Ishikawa (cell line): ENCODE measurements around the gene SFT2D1.

ENCODE experiments used
- CEBPB ChIP-seq: IDR thresholded peaks from 2 replicates; pipeline ENCODE4 v1.6.1; 2012
- CREB1 ChIP-seq: IDR thresholded peaks from 2 replicates; pipeline ENCODE4 v1.6.1; 2012; ENCODE audit warnings: low read depth
- EGR1 ChIP-seq: IDR thresholded peaks from 2 replicates; pipeline ENCODE4 v1.6.1; 2012
- EP300 ChIP-seq: IDR thresholded peaks from 2 replicates; pipeline ENCODE4 v1.6.1; 2012; ENCODE audit warnings: borderline replicate concordance
- FOXM1 ChIP-seq: IDR thresholded peaks from 2 replicates; pipeline ENCODE4 v1.6.1; 2012; ENCODE audit warnings: low read depth, borderline replicate concordance
- MAX ChIP-seq: IDR thresholded peaks from 2 replicates; pipeline ENCODE4 v1.6.1; 2012
- NFIC ChIP-seq: IDR thresholded peaks from 2 replicates; pipeline ENCODE4 v1.6.1; 2012
- RAD21 ChIP-seq: IDR thresholded peaks from 2 replicates; pipeline ENCODE4 v1.6.1; 2012; ENCODE audit warnings: low read depth
- TAF1 ChIP-seq: IDR thresholded peaks from 2 replicates; pipeline ENCODE4 v1.6.1; 2012; ENCODE audit warnings: low read depth, mild to moderate bottlenecking
- TEAD4 ChIP-seq: IDR thresholded peaks from 2 replicates; pipeline ENCODE4 v1.6.1; 2012
- USF1 ChIP-seq: IDR thresholded peaks from 2 replicates; pipeline ENCODE4 v1.6.1; 2012
- YY1 ChIP-seq: IDR thresholded peaks from 2 replicates; pipeline ENCODE4 v1.6.1; 2012; ENCODE audit warnings: low read depth
- ZBTB7A ChIP-seq: IDR thresholded peaks from 2 replicates; pipeline ENCODE4 v1.6.1; 2012; ENCODE audit warnings: low read depth
- TF ChIP-seq, protein P1 (sequence below): IDR thresholded peaks from 2 replicates; pipeline ENCODE4 v1.6.1; 2012; ENCODE audit warnings: low read depth, mild to moderate bottlenecking

DNA sequence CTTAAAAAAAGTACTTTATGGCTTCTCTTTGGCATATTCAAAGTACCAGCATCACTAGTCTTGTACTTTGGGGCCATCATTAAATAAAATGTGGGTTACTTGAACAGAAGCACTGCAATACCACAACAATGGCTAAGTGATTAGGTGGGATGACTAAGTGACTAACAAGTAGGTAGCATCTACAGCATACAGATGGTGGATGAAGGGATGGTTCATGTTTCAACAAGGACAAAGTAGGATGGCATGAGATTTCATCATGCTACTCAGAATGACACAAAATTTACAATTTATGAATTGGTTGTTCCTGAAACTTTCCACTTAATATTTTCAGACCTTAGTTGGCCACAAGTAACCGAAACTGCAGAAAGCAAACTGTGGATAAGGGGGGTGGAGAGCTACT, 32.7 kb upstream of the SFT2D1 start:
- TF ChIP-seq, protein P1, sequence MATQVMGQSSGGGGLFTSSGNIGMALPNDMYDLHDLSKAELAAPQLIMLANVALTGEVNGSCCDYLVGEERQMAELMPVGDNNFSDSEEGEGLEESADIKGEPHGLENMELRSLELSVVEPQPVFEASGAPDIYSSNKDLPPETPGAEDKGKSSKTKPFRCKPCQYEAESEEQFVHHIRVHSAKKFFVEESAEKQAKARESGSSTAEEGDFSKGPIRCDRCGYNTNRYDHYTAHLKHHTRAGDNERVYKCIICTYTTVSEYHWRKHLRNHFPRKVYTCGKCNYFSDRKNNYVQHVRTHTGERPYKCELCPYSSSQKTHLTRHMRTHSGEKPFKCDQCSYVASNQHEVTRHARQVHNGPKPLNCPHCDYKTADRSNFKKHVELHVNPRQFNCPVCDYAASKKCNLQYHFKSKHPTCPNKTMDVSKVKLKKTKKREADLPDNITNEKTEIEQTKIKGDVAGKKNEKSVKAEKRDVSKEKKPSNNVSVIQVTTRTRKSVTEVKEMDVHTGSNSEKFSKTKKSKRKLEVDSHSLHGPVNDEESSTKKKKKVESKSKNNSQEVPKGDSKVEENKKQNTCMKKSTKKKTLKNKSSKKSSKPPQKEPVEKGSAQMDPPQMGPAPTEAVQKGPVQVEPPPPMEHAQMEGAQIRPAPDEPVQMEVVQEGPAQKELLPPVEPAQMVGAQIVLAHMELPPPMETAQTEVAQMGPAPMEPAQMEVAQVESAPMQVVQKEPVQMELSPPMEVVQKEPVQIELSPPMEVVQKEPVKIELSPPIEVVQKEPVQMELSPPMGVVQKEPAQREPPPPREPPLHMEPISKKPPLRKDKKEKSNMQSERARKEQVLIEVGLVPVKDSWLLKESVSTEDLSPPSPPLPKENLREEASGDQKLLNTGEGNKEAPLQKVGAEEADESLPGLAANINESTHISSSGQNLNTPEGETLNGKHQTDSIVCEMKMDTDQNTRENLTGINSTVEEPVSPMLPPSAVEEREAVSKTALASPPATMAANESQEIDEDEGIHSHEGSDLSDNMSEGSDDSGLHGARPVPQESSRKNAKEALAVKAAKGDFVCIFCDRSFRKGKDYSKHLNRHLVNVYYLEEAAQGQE = no peak
- TF ChIP-seq CEBPB = no peak
- no peak for TF ChIP-seq EP300
- no peak for TF ChIP-seq TEAD4
- TF ChIP-seq CREB1 = no peak
- TF ChIP-seq YY1 = no peak
- TF ChIP-seq RAD21 = no peak
- no peak for TF ChIP-seq FOXM1
- no peak for TF ChIP-seq USF1
- TF ChIP-seq EGR1 = no peak
- no peak for TF ChIP-seq TAF1
- no peak for TF ChIP-seq MAX
- TF ChIP-seq NFIC = no peak
- TF ChIP-seq ZBTB7A = no peak
